K562 (cell line): Measurements from ENCODE around the gene CLCF1. TPM values are rescaled to one million over a fixed set of nuclear protein-coding genes. Genes with fewer than 3 reads are reported as not detected.

Experiments
- C11orf30 ChIP-seq: fragments of 450-650 bp; IDR thresholded peaks from 2 replicates; pipeline ENCODE4 v1.6.1; 2016; ENCODE audit warnings: low read depth, mild to moderate bottlenecking
- CHD4 ChIP-seq: fragments of 200-600 bp; sonication (generic); IDR thresholded peaks from 3 replicates; pipeline ENCODE4 v1.6.1; 2012; ENCODE audit warnings: low read depth, mild to moderate bottlenecking, mixed read lengths, low read length, inconsistent platforms; ENCODE audit not compliant: insufficient read depth, insufficient replicate concordance, poor library complexity, severe bottlenecking
- CREB3 ChIP-seq: fragments of 450-650 bp; conservative IDR thresholded peaks from 2 replicates; pipeline ENCODE4 v1.6.1; 2016; ENCODE audit warnings: missing genetic modification characterization, low read depth, mild to moderate bottlenecking, missing compliant biosample characterization, moderate library complexity
- ETS1 ChIP-seq: conservative IDR thresholded peaks from 2 replicates; pipeline ENCODE4 v1.6.1; 2011; ENCODE audit warnings: low read depth, mild to moderate bottlenecking, low read length; ENCODE audit not compliant: control insufficient read depth
- LARP7 ChIP-seq: fragments of 450-650 bp; IDR thresholded peaks from 2 replicates; pipeline ENCODE4 v1.6.1; 2016
- MEF2A ChIP-seq: IDR thresholded peaks from 2 replicates; pipeline ENCODE4 v1.6.1; 2011; ENCODE audit warnings: low read depth, mild to moderate bottlenecking, low read length, moderate library complexity; ENCODE audit not compliant: control insufficient read depth
- MYBL2 ChIP-seq, 2 experiments: fragments of 450-650 bp in 1 of 2; sonication (generic) in 1 of 2; formaldehyde crosslinking in 1 of 2; IDR thresholded peaks; 2 replicates each; pipeline versions ENCODE4 v1.6.1 to v1.8.1; 2017 to 2022; ENCODE audit warnings: borderline replicate concordance in 1 of 2, inconsistent platforms in 1 of 2, low read depth in 1 of 2, mild to moderate bottlenecking in 1 of 2, missing genetic modification reagents in 1 of 2, moderate library complexity in 1 of 2
- MYC ChIP-seq, 2 experiments: fragments of 250-450 bp in 1 of 2; sonication (Bioruptor Pico) in 1 of 2; IDR thresholded peaks; 2 replicates each; pipeline versions ENCODE4 v1.5.1 to v1.6.1; 2012 to 2021; ENCODE audit warnings: low read depth in 2 of 2, borderline replicate concordance in 1 of 2, improper control_type of control experiment in 1 of 2, low read length in 1 of 2, mild to moderate bottlenecking in 1 of 2, moderate library complexity in 1 of 2
- PRMT5 ChIP-seq: sonication (generic); formaldehyde crosslinking; IDR thresholded peaks from 2 replicates; pipeline ENCODE4 v1.5.0; 2020; ENCODE audit warnings: missing genetic modification reagents
- RNF2 ChIP-seq: sonication (generic); IDR thresholded peaks from 2 replicates; pipeline ENCODE4 v1.6.1; 2016
- SMARCC2 ChIP-seq: fragments of 450-650 bp; IDR thresholded peaks from 2 replicates; pipeline ENCODE4 v1.6.1; 2017; ENCODE audit warnings: antibody characterized with exemption, moderate library complexity, mild to moderate bottlenecking, low read depth
- TFAM ChIP-seq: fragments of 250-450 bp; sonication (Bioruptor Pico); conservative IDR thresholded peaks from 2 replicates; pipeline ENCODE4 v1.5.0; 2021; ENCODE audit warnings: mild to moderate bottlenecking, moderate library complexity
- YY1 ChIP-seq, 3 experiments: IDR thresholded peaks; 2 replicates each; pipeline ENCODE4 v1.6.1; 2011; ENCODE audit warnings: low read length in 2 of 3, mild to moderate bottlenecking in 2 of 3, moderate library complexity in 2 of 3, borderline replicate concordance in 1 of 3, control low read depth in 1 of 3, low read depth in 1 of 3; ENCODE audit not compliant: insufficient read depth in 3 of 3, insufficient replicate concordance in 2 of 3, control insufficient read depth in 1 of 3, insufficient read length in 1 of 3; ENCODE audit errors: extremely low read depth in 1 of 3
- ZNF124 ChIP-seq: sonication (generic); formaldehyde crosslinking; IDR thresholded peaks from 2 replicates; pipeline ENCODE4 v1.8.1; 2022; ENCODE audit warnings: missing genetic modification reagents
- ZNF133 ChIP-seq: fragments of 250-450 bp; sonication (Bioruptor Pico); IDR thresholded peaks from 2 replicates; pipeline ENCODE4 v1.4.0; 2020; ENCODE audit warnings: mild to moderate bottlenecking
- ZNF239 ChIP-seq: fragments of 250-450 bp; sonication (Bioruptor Pico); IDR thresholded peaks from 2 replicates; pipeline ENCODE4 v1.4.0; 2020; ENCODE audit warnings: mild to moderate bottlenecking
- ZNF551 ChIP-seq: fragments of 250-450 bp; sonication (Bioruptor Pico); IDR thresholded peaks from 2 replicates; pipeline ENCODE4 v1.5.0; 2021; ENCODE audit warnings: mild to moderate bottlenecking, moderate library complexity
- polyA plus RNA-seq, 8 experiments: library from polyadenylated mRNA; depleted of rRNA in 4 of 8; stranded (reverse) in 5 of 8; unstranded in 3 of 8; fragments of >200 nt; fragmentation: Nextera tagmentation in 2 of 8; fragmentation: Illumina TruSeq in 1 of 8; extraction: Ambion mirVana in 2 of 8; extraction: Trizol in 1 of 8; gene quantifications; 2 replicates each; pipeline versions ENCODE4 v1.2.1 to v1.2.3, GENCODE V29; 2011 to 2014; ENCODE audit warnings: inconsistent platforms in 1 of 8, missing spikeins in 1 of 8
- total RNA-seq, 7 experiments: library from RNA; depleted of rRNA in 6 of 7; stranded (reverse); fragments of >200 nt in 6 of 7; fragmentation: Illumina TruSeq in 2 of 7; extraction: Trizol in 2 of 7; gene quantifications; 2 replicates each; pipeline versions ENCODE4 v1.2.1 to v1.2.3, GENCODE V29; 2011 to 2021; ENCODE audit warnings: low replicate concordance in 1 of 7
- TF ChIP-seq, protein P1 (sequence below): sonication (generic); formaldehyde crosslinking; IDR thresholded peaks from 2 replicates; pipeline ENCODE4 v1.8.1; 2023; ENCODE audit warnings: mild to moderate bottlenecking, missing genetic modification reagents
- TF ChIP-seq, protein P2 (sequence below): sonication (generic); formaldehyde crosslinking; IDR thresholded peaks from 2 replicates; pipeline ENCODE4 v1.4.0; 2020; ENCODE audit warnings: mild to moderate bottlenecking, missing genetic modification reagents

Gene CLCF1
- total and polyA plus RNA-seq, 9 of the 15 experiments (the other 6 are each of a cell fraction or from before 2014, with no cell fraction given), result 0.49 to 5.8 (median 3.0) TPM

GRCh38 chr11:67354075-67355022, 19.0 kb downstream of the CLCF1 start (continued):
- TF ChIP-seq ETS1, result peak; percentile 77
- TF ChIP-seq, protein P1, sequence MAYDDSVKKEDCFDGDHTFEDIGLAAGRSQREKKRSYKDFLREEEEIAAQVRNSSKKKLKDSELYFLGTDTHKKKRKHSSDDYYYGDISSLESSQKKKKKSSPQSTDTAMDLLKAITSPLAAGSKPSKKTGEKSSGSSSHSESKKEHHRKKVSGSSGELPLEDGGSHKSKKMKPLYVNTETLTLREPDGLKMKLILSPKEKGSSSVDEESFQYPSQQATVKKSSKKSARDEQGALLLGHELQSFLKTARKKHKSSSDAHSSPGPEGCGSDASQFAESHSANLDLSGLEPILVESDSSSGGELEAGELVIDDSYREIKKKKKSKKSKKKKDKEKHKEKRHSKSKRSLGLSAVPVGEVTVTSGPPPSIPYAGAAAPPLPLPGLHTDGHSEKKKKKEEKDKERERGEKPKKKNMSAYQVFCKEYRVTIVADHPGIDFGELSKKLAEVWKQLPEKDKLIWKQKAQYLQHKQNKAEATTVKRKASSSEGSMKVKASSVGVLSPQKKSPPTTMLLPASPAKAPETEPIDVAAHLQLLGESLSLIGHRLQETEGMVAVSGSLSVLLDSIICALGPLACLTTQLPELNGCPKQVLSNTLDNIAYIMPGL (CRISPR knock-in tag), result no peak
- TF ChIP-seq MYBL2 (IDR thresholded peaks at IDR 0.05; ENCODE audit: low read depth), result no peak
- no peak for TF ChIP-seq MYBL2 (CRISPR knock-in tag; IDR thresholded peaks at IDR 0.05; ENCODE audit: borderline replicate concordance)
- 0 out of 2 replicates have a peak, but pooled peaks have one; percentile 62 for TF ChIP-seq RNF2
- TF ChIP-seq ZNF133 (CRISPR knock-in tag), result no peak
- TF ChIP-seq, protein P2, sequence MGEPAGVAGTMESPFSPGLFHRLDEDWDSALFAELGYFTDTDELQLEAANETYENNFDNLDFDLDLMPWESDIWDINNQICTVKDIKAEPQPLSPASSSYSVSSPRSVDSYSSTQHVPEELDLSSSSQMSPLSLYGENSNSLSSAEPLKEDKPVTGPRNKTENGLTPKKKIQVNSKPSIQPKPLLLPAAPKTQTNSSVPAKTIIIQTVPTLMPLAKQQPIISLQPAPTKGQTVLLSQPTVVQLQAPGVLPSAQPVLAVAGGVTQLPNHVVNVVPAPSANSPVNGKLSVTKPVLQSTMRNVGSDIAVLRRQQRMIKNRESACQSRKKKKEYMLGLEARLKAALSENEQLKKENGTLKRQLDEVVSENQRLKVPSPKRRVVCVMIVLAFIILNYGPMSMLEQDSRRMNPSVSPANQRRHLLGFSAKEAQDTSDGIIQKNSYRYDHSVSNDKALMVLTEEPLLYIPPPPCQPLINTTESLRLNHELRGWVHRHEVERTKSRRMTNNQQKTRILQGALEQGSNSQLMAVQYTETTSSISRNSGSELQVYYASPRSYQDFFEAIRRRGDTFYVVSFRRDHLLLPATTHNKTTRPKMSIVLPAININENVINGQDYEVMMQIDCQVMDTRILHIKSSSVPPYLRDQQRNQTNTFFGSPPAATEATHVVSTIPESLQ, result 0 out of 2 replicates have a peak, but pooled peaks have one; percentile 19
- no peak for TF ChIP-seq YY1 (IDR thresholded peaks at IDR 0.05; ENCODE audit: borderline replicate concordance in 1 of 3, control insufficient read depth in 1 of 3, extremely low read depth in 1 of 3, insufficient read depth in 3 of 3, insufficient read length in 1 of 3, insufficient replicate concordance in 2 of 3, low read depth in 1 of 3, low read length in 2 of 3)
- TF ChIP-seq SMARCC2, result no peak; the same call in 1 of the 2 replicates
- TF ChIP-seq CREB3, result no peak
- no peak for TF ChIP-seq ZNF239 (CRISPR knock-in tag)
- 0 out of 2 replicates have a peak, but pooled peaks have one; percentile 16 for TF ChIP-seq MYC (IDR thresholded peaks at IDR 0.05; ENCODE audit: low read depth, low read length)
- no peak for TF ChIP-seq MYC (CRISPR knock-in tag; IDR thresholded peaks at IDR 0.05; ENCODE audit: borderline replicate concordance, low read depth)
- no peak for TF ChIP-seq ZNF551 (CRISPR knock-in tag)
- no peak for TF ChIP-seq PRMT5 (CRISPR knock-in tag)
- no peak for TF ChIP-seq C11orf30
- TF ChIP-seq CHD4, result no peak
- TF ChIP-seq MEF2A, result no peak
- no peak for TF ChIP-seq LARP7
- no peak for TF ChIP-seq TFAM (CRISPR knock-in tag)
- no peak for TF ChIP-seq ZNF124 (CRISPR knock-in tag)
